D721Med (cell line): ENCODE measurements around the gene DNAH12.
A peak's percentile ranks its signal among the peaks of the same experiment; 100 is the strongest.

ENCODE experiments used
- DNase-seq: peaks from one replicate; pipeline ENCODE4 v3.0.0; 2011; ENCODE audit warnings: low spot score; ENCODE audit not compliant: insufficient read length
- FAIRE-seq: peaks from 2 replicates; lab custom pipeline; 2011; peaks lifted over from hg19 to GRCh38; lab: Jason Lieb, UNC
- CTCF ChIP-seq: IDR thresholded peaks from 2 replicates; pipeline ENCODE4 v1.5.1; 2012; ENCODE audit warnings: mild to moderate bottlenecking, control low read depth; ENCODE audit not compliant: insufficient read depth; ENCODE audit errors: missing control alignments

The DNAH12 gene

GRCh38 chr3:57582474-57583168, 38.5 kb upstream of the DNAH12 start:
- FAIRE-seq (no peak), DNase-seq (no peak)
- peak; percentile 19 for TF ChIP-seq CTCF

- DNase-seq (no peak), FAIRE-seq (no peak)
- TF ChIP-seq CTCF = no peak
Observed at GRCh38 chr3:57577801-57578200, 33.7 kb upstream of the DNAH12 start.

GRCh38 chr3:57575966-57576626, 32.0 kb upstream of the DNAH12 start:
- no peak for TF ChIP-seq CTCF
- FAIRE-seq = no peak
- DNase-seq = no peak

DNA sequence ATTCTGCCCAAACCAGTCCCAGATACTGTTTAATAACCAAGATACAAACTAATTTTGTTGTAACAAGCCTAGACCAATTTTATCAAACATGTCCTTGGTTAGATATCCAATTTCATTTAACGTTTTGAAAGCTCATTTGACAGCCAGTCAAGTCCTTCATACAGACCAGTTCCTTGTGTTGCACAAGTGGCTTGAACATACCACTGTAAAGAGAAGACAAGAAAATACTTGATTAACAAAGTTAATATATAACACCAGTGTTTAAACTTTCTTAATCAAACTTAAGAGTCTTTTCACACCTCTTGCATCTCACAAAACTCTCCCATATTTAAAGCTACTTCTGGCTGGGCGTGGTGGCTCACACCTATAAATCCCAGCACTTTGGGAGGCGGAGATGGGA, 28.0 kb upstream of the DNAH12 start:
- FAIRE-seq (peak; percentile 46), DNase-seq (no peak)
- TF ChIP-seq CTCF = no peak

GRCh38 chr3:57570878-57571277, 26.7 kb upstream of the DNAH12 start:
- TF ChIP-seq CTCF = no peak
- FAIRE-seq (no peak), DNase-seq (no peak)

GRCh38 chr3:57569859-57570450, 25.8 kb upstream of the DNAH12 start:
- TF ChIP-seq CTCF = no peak
- no peak for FAIRE-seq
- no peak for DNase-seq

DNA sequence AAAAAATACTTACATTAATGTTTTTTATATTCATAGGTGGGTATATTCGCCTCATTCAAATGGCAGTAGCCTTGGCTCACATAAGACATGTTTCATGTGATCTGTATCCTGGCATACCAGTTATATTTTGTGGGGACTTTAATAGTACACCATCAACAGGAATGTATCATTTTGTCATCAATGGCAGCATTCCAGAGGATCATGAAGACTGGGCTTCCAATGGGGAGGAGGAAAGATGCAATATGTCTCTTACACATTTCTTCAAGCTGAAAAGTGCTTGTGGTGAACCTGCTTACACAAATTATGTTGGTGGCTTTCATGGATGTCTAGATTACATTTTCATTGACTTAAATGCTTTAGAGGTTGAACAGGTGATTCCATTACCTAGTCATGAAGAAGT, 15.4 kb upstream of the DNAH12 start:
- TF ChIP-seq CTCF = no peak
- no peak for DNase-seq
- FAIRE-seq = no peak
